OCI-LY7 (cell line): Measurements from ENCODE around the gene ROS1.

Experiments used
- EZH2phosphoT487 ChIP-seq: fragments of 200-600 bp; sonication (generic); IDR thresholded peaks from 2 replicates; pipeline ENCODE4 v1.6.1; 2018; ENCODE audit warnings: low read depth, borderline replicate concordance, mild to moderate bottlenecking, mixed run types, antibody characterized with exemption, low read length, moderate library complexity, mixed read lengths
- TF ChIP-seq, protein P1 (sequence below): fragments of 200-600 bp; sonication (generic); conservative IDR thresholded peaks from 2 replicates; pipeline ENCODE4 v1.5.1; 2014; ENCODE audit warnings: mild to moderate bottlenecking, antibody characterized with exemption, low read length, moderate library complexity, mixed read lengths

DNA sequence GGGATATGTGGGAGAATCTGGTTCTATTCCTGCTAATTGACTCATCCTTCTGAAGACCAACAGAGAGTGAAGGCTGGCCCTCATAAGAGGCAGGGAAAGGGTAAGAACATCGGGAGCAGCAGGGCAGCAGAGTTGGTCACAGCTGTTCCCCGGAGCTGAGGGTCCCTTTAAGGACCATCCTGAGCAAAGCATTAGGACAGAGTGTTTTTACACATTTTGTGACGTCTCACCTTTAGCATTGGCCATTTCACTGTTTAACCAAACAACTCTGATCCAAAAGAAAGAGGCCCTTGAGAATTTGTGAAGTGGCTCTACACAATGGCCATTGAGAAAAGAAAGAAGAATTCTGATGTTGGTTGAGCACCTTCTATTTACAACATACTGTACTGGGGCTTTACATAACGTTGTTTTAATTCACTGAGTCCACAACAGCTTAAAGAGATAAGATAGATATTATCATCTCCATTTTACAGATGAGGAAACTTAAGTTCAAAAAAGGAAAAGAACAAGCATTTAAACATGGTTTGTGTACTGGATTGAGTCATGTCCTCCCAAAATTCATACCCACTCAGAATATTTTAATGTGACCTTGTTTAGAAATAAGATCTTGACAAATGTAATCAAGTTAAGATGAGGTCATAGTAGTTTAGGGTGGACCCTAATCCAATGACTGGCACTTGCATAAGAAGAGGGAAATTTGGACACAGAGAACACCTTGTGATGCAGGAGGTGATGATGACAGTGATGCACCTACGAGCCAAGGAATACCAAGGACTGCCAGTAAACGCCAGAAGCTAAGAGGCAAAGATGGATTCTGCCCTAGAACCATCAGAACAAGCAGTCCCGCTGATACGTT is 98.4 kb downstream of the ROS1 start:
- TF ChIP-seq, protein P1, sequence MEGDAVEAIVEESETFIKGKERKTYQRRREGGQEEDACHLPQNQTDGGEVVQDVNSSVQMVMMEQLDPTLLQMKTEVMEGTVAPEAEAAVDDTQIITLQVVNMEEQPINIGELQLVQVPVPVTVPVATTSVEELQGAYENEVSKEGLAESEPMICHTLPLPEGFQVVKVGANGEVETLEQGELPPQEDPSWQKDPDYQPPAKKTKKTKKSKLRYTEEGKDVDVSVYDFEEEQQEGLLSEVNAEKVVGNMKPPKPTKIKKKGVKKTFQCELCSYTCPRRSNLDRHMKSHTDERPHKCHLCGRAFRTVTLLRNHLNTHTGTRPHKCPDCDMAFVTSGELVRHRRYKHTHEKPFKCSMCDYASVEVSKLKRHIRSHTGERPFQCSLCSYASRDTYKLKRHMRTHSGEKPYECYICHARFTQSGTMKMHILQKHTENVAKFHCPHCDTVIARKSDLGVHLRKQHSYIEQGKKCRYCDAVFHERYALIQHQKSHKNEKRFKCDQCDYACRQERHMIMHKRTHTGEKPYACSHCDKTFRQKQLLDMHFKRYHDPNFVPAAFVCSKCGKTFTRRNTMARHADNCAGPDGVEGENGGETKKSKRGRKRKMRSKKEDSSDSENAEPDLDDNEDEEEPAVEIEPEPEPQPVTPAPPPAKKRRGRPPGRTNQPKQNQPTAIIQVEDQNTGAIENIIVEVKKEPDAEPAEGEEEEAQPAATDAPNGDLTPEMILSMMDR, result no peak
- TF ChIP-seq EZH2phosphoT487, result no peak
